WTC11 (cell line): ENCODE data around the gene ATP5ME.

Experiments used
- ETV6 ChIP-seq: sonication (generic); formaldehyde crosslinking; IDR thresholded peaks from 2 replicates; pipeline ENCODE4 v1.8.1; 2022; ENCODE audit warnings: mild to moderate bottlenecking, missing genetic modification reagents
- JUN ChIP-seq: sonication (generic); formaldehyde crosslinking; IDR thresholded peaks from 2 replicates; pipeline ENCODE4 v1.8.0; 2023; ENCODE audit warnings: mild to moderate bottlenecking, missing genetic modification reagents
- ZNF219 ChIP-seq: sonication (generic); formaldehyde crosslinking; IDR thresholded peaks from 2 replicates; pipeline ENCODE4 v1.8.0; 2023; ENCODE audit warnings: missing genetic modification reagents, mild to moderate bottlenecking, borderline replicate concordance
- TF ChIP-seq, protein P1 (sequence below): fragments of 200-600 bp; IDR thresholded peaks from 2 replicates; pipeline ENCODE4 v1.8.0; 2022; ENCODE audit warnings: antibody characterized with exemption
- TF ChIP-seq, protein P2 (sequence below): fragments of 250-450 bp; sonication (Bioruptor Pico); IDR thresholded peaks from 2 replicates; pipeline ENCODE4 v2.1.2; 2022; ENCODE audit warnings: mild to moderate bottlenecking, moderate library complexity
- TF ChIP-seq, protein P3 (sequence below): sonication (generic); formaldehyde crosslinking; conservative IDR thresholded peaks from 2 replicates; pipeline ENCODE4 v1.8.1; 2023; ENCODE audit warnings: mild to moderate bottlenecking, low read depth, missing genetic modification reagents, moderate library complexity
- TF ChIP-seq, protein P4 (sequence below): sonication (generic); formaldehyde crosslinking; IDR thresholded peaks from 2 replicates; pipeline ENCODE4 v1.8.1; 2023; ENCODE audit warnings: mild to moderate bottlenecking, missing genetic modification reagents
- TF ChIP-seq, protein P5 (sequence below): sonication (generic); formaldehyde crosslinking; conservative IDR thresholded peaks from 2 replicates; pipeline ENCODE4 v1.8.1; 2022; ENCODE audit warnings: mild to moderate bottlenecking, missing genetic modification reagents
- TF ChIP-seq, protein P6 (sequence below): sonication (generic); formaldehyde crosslinking; IDR thresholded peaks from 2 replicates; pipeline ENCODE4 v1.8.1; 2022; ENCODE audit warnings: low read depth, missing genetic modification reagents, borderline replicate concordance

DNA sequence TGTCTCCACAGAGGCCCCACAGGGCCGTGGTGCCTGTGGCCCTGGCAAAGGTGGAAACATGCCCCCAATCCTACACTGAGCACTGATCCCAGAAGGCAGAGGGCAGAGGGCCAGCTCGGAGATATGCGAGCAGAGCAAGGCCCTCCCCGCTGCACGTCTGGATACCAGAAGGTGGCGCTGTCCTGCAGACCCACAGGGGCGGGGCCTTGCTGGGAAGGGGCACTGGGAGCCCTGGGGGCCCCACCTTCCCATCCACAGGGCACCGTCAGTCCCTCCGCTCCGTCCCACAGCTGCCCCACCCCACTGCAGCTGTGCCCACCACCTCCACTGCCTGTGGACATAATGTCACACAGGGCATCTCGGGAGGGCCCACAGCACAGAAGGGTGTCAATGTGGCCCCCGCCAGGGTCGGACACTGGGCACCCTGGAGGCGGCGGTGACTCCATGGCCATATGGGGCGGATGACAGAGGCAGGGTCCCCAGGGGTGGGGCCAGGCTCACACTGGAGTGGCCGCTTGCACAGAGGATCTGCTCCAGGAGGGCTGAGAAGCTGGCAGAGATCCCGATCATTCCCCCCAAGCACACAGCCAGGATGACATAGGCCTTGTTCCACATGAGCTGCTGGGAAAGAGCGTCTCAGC lies 10.0 kb upstream of the ATP5ME start:
- TF ChIP-seq, protein P1, sequence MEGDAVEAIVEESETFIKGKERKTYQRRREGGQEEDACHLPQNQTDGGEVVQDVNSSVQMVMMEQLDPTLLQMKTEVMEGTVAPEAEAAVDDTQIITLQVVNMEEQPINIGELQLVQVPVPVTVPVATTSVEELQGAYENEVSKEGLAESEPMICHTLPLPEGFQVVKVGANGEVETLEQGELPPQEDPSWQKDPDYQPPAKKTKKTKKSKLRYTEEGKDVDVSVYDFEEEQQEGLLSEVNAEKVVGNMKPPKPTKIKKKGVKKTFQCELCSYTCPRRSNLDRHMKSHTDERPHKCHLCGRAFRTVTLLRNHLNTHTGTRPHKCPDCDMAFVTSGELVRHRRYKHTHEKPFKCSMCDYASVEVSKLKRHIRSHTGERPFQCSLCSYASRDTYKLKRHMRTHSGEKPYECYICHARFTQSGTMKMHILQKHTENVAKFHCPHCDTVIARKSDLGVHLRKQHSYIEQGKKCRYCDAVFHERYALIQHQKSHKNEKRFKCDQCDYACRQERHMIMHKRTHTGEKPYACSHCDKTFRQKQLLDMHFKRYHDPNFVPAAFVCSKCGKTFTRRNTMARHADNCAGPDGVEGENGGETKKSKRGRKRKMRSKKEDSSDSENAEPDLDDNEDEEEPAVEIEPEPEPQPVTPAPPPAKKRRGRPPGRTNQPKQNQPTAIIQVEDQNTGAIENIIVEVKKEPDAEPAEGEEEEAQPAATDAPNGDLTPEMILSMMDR, result peak; percentile 89
- no peak for TF ChIP-seq ZNF219
- TF ChIP-seq, protein P2, sequence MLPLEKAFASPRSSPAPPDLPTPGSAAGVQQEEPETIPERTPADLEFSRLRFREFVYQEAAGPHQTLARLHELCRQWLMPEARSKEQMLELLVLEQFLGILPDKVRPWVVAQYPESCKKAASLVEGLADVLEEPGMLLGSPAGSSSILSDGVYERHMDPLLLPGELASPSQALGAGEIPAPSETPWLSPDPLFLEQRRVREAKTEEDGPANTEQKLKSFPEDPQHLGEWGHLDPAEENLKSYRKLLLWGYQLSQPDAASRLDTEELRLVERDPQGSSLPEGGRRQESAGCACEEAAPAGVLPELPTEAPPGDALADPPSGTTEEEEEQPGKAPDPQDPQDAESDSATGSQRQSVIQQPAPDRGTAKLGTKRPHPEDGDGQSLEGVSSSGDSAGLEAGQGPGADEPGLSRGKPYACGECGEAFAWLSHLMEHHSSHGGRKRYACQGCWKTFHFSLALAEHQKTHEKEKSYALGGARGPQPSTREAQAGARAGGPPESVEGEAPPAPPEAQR (CRISPR knock-in tag), result no peak
- TF ChIP-seq, protein P3, sequence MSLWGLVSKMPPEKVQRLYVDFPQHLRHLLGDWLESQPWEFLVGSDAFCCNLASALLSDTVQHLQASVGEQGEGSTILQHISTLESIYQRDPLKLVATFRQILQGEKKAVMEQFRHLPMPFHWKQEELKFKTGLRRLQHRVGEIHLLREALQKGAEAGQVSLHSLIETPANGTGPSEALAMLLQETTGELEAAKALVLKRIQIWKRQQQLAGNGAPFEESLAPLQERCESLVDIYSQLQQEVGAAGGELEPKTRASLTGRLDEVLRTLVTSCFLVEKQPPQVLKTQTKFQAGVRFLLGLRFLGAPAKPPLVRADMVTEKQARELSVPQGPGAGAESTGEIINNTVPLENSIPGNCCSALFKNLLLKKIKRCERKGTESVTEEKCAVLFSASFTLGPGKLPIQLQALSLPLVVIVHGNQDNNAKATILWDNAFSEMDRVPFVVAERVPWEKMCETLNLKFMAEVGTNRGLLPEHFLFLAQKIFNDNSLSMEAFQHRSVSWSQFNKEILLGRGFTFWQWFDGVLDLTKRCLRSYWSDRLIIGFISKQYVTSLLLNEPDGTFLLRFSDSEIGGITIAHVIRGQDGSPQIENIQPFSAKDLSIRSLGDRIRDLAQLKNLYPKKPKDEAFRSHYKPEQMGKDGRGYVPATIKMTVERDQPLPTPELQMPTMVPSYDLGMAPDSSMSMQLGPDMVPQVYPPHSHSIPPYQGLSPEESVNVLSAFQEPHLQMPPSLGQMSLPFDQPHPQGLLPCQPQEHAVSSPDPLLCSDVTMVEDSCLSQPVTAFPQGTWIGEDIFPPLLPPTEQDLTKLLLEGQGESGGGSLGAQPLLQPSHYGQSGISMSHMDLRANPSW, result no peak
- no peak for TF ChIP-seq JUN (CRISPR knock-in tag)
- TF ChIP-seq, protein P4, sequence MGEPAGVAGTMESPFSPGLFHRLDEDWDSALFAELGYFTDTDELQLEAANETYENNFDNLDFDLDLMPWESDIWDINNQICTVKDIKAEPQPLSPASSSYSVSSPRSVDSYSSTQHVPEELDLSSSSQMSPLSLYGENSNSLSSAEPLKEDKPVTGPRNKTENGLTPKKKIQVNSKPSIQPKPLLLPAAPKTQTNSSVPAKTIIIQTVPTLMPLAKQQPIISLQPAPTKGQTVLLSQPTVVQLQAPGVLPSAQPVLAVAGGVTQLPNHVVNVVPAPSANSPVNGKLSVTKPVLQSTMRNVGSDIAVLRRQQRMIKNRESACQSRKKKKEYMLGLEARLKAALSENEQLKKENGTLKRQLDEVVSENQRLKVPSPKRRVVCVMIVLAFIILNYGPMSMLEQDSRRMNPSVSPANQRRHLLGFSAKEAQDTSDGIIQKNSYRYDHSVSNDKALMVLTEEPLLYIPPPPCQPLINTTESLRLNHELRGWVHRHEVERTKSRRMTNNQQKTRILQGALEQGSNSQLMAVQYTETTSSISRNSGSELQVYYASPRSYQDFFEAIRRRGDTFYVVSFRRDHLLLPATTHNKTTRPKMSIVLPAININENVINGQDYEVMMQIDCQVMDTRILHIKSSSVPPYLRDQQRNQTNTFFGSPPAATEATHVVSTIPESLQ (CRISPR knock-in tag), result no peak
- TF ChIP-seq ETV6, result no peak
- TF ChIP-seq, protein P5, sequence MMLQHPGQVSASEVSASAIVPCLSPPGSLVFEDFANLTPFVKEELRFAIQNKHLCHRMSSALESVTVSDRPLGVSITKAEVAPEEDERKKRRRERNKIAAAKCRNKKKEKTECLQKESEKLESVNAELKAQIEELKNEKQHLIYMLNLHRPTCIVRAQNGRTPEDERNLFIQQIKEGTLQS (CRISPR knock-in tag), result no peak
- TF ChIP-seq, protein P6, sequence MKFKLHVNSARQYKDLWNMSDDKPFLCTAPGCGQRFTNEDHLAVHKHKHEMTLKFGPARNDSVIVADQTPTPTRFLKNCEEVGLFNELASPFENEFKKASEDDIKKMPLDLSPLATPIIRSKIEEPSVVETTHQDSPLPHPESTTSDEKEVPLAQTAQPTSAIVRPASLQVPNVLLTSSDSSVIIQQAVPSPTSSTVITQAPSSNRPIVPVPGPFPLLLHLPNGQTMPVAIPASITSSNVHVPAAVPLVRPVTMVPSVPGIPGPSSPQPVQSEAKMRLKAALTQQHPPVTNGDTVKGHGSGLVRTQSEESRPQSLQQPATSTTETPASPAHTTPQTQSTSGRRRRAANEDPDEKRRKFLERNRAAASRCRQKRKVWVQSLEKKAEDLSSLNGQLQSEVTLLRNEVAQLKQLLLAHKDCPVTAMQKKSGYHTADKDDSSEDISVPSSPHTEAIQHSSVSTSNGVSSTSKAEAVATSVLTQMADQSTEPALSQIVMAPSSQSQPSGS (CRISPR knock-in tag), result no peak
